Smooth muscle cell (in vitro differentiated cells): Measurements from ENCODE around the gene NR2F2. TPM values are rescaled to one million over a fixed set of nuclear protein-coding genes. Genes with fewer than 3 reads are reported as not detected.

Experiments
- DNase-seq: peaks from one replicate; lab custom pipeline; 2025; ENCODE audit not compliant: unreplicated experiment; lab: John Stamatoyannopoulos, UW
- H2AFZ ChIP-seq: fragments of 200-600 bp; sonication (generic); 2 replicates; pipeline ENCODE4 v1.6.0; 2016; ENCODE audit warnings: antibody characterized with exemption, low read depth, mild to moderate bottlenecking
- H3F3A ChIP-seq: fragments of 200-600 bp; sonication (generic); 2 replicates; pipeline ENCODE4 v1.6.0; 2017; ENCODE audit warnings: antibody characterized with exemption, low read depth
- H3K27ac ChIP-seq: fragments of 200-600 bp; sonication (generic); 2 replicates; pipeline ENCODE4 v1.5.1; 2016; ENCODE audit warnings: low read depth, mild to moderate bottlenecking
- H3K27me3 ChIP-seq: fragments of 200-600 bp; sonication (generic); 2 replicates; pipeline ENCODE4 v1.6.1; 2016; ENCODE audit warnings: low read depth, mild to moderate bottlenecking
- H3K36me3 ChIP-seq: fragments of 200-600 bp; sonication (generic); 2 replicates; pipeline ENCODE4 v1.5.1; 2016; ENCODE audit warnings: low read depth
- H3K4me1 ChIP-seq: fragments of 200-600 bp; sonication (generic); 2 replicates; pipeline ENCODE4 v1.5.1; 2016; ENCODE audit warnings: low read depth
- H3K4me2 ChIP-seq: fragments of 200-600 bp; sonication (generic); 2 replicates; pipeline ENCODE4 v1.6.0; 2016; ENCODE audit warnings: mild to moderate bottlenecking
- H3K4me3 ChIP-seq: fragments of 200-600 bp; sonication (generic); 2 replicates; pipeline ENCODE4 v1.5.1; 2016; ENCODE audit warnings: mild to moderate bottlenecking
- H3K79me2 ChIP-seq: fragments of 200-600 bp; sonication (generic); 2 replicates; pipeline ENCODE4 v1.6.0; 2016; ENCODE audit warnings: low read depth, mild to moderate bottlenecking
- H3K9ac ChIP-seq: fragments of 200-600 bp; sonication (generic); 2 replicates; pipeline ENCODE4 v1.6.0; 2016; ENCODE audit warnings: low read depth
- H3K9me3 ChIP-seq: fragments of 200-600 bp; sonication (generic); replicated peaks from 2 replicates; pipeline ENCODE4 v1.5.1; 2016; ENCODE audit warnings: low read depth
- H4K20me1 ChIP-seq: fragments of 200-600 bp; sonication (generic); 2 replicates; pipeline ENCODE4 v1.6.0; 2016; ENCODE audit warnings: low read depth
- WGBS: methylation state at CpG from one replicate; pipeline ENCODE4 v1.1.7; 2016; ENCODE audit warnings: low lambda C conversion rate; 5-methylcytosine and 5-hydroxymethylcytosine counted together
- polyA plus RNA-seq: library from polyadenylated mRNA; unstranded; fragments of >200 nt; fragmentation: Nextera tagmentation; extraction: Ambion mirVana; gene quantifications from 2 replicates; pipeline ENCODE4 v1.2.1, GENCODE V29; 2016
- total RNA-seq: library from RNA; depleted of rRNA; stranded (reverse); fragments of >200 nt; gene quantifications from 2 replicates; pipeline ENCODE4 v1.2.3, GENCODE V29; 2014
- TF ChIP-seq, protein P1 (sequence below): fragments of 200-600 bp; sonication (generic); IDR thresholded peaks from 2 replicates; pipeline ENCODE4 v1.5.1; 2017; ENCODE audit warnings: borderline replicate concordance, mild to moderate bottlenecking, antibody characterized with exemption; ENCODE audit not compliant: insufficient read depth, poor library complexity, severe bottlenecking

NR2F2 gene
- total and polyA plus RNA-seq, 2 experiments from 2014 or later: 4.7 to 9.8 TPM

GRCh38 chr15:96294766-96295165 is 35.7 kb upstream of the NR2F2 start:
- no peaks in the 10 kb centered on the region for H3K79me2 ChIP-seq
- no peak overlapping the region for H2AFZ ChIP-seq
- no peak overlapping the region for H3K27ac ChIP-seq
- H3K4me1 ChIP-seq: no peaks in the 10 kb centered on the region
- TF ChIP-seq, protein P1, sequence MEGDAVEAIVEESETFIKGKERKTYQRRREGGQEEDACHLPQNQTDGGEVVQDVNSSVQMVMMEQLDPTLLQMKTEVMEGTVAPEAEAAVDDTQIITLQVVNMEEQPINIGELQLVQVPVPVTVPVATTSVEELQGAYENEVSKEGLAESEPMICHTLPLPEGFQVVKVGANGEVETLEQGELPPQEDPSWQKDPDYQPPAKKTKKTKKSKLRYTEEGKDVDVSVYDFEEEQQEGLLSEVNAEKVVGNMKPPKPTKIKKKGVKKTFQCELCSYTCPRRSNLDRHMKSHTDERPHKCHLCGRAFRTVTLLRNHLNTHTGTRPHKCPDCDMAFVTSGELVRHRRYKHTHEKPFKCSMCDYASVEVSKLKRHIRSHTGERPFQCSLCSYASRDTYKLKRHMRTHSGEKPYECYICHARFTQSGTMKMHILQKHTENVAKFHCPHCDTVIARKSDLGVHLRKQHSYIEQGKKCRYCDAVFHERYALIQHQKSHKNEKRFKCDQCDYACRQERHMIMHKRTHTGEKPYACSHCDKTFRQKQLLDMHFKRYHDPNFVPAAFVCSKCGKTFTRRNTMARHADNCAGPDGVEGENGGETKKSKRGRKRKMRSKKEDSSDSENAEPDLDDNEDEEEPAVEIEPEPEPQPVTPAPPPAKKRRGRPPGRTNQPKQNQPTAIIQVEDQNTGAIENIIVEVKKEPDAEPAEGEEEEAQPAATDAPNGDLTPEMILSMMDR: no peak
- H3K4me2 ChIP-seq: no peak overlapping the region
- no peaks in the 10 kb centered on the region for H3K36me3 ChIP-seq
- no peak for DNase-seq
- peaks cover 8% of the 10 kb centered on the region for H3K9me3 ChIP-seq
- H3K9ac ChIP-seq: no peak overlapping the region
- WGBS: 60% methylated on average over 4 of the region's 4 CpGs
- no peaks in the 10 kb centered on the region for H3F3A ChIP-seq
- H3K27me3 ChIP-seq: no peaks in the 10 kb centered on the region
- H4K20me1 ChIP-seq: no peaks in the 10 kb centered on the region
- H3K4me3 ChIP-seq: no peak overlapping the region

DNA sequence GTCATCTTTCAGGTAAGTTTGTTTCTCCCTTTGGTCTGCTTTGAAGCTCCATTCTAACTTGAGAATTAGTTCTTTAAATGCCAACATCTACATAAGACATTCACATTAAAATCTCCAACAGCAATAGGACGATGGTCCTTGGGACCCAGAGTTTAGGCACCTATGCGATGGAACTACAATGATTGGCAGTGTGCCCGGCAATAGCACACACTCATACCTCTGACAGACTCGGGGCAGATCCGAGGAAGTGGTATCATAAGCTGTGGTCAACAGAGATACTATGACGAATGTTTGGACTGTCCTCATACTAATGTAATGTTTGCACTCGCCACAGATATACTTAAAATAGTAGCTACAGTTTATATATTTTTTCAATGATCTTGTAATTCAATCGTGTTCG is 34.2 kb upstream of the NR2F2 start:
- Histone ChIP-seq H3K4me1 (no peaks in the 10 kb centered on the region), H3K27me3 (no peaks in the 10 kb centered on the region), H2AFZ (no peak overlapping the region), H3K4me2 (no peak overlapping the region), H3K79me2 (no peaks in the 10 kb centered on the region), H3K36me3 (no peaks in the 10 kb centered on the region), H3K9me3 (peaks cover 8% of the 10 kb centered on the region), H3K9ac (no peak overlapping the region), H3K4me3 (no peak overlapping the region), H3K27ac (no peak overlapping the region), H4K20me1 (no peaks in the 10 kb centered on the region), H3F3A (no peaks in the 10 kb centered on the region)
- TF ChIP-seq, protein P1: no peak
- DNase-seq: no peak
- WGBS: 86% methylated on average over 9 of the region's 9 CpGs

DNA sequence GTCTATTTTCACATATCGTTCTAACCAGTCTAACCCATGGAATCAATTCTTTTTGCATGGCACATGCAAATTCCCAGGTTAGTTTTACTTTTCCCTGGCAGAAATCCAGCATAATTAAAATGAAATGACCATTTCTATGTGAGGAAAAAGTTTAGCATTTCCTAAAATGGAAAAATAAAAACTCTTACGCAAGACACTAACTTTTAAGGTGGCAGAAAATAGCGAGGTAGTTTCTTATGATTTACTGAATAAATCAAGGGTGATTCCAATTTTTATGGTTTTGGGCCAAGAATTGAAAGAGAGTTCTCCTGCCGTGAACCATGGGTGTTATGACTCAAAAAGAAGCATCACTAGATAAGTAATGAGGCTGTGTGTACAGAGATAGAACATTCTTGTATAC is 32.7 kb upstream of the NR2F2 start:
- WGBS: 95% methylated on average over 4 of the region's 4 CpGs
- Histone ChIP-seq H3K9ac (no peak overlapping the region), H4K20me1 (no peaks in the 10 kb centered on the region), H3K27ac (no peak overlapping the region), H3K4me2 (no peak overlapping the region), H3K27me3 (no peaks in the 10 kb centered on the region), H3K4me1 (no peaks in the 10 kb centered on the region), H3K4me3 (no peak overlapping the region), H3K9me3 (peaks cover 8% of the 10 kb centered on the region), H3F3A (no peaks in the 10 kb centered on the region), H3K79me2 (no peaks in the 10 kb centered on the region), H2AFZ (no peak overlapping the region), H3K36me3 (no peaks in the 10 kb centered on the region)
- TF ChIP-seq, protein P1: no peak
- no peak for DNase-seq

GRCh38 chr15:96298217-96298616 is 32.3 kb upstream of the NR2F2 start:
- TF ChIP-seq, protein P1: no peak
- Histone ChIP-seq H3K4me1 (no peaks in the 10 kb centered on the region), H3K79me2 (no peaks in the 10 kb centered on the region), H3K9me3 (peaks cover 8% of the 10 kb centered on the region), H3F3A (no peaks in the 10 kb centered on the region), H3K4me3 (no peak overlapping the region), H2AFZ (no peak overlapping the region), H3K36me3 (no peaks in the 10 kb centered on the region), H4K20me1 (no peaks in the 10 kb centered on the region), H3K27ac (no peak overlapping the region), H3K27me3 (no peaks in the 10 kb centered on the region), H3K9ac (no peak overlapping the region), H3K4me2 (no peak overlapping the region)
- no peak for DNase-seq
- 88% methylated on average over 2 of the region's 2 CpGs for WGBS
